NCI-H526 (cell line): ENCODE measurements around the gene CMTR1.

Source experiments
- DNase-seq, 2 experiments: peaks; one replicate each; lab custom pipeline; 2025; lab: John Stamatoyannopoulos, UW

CMTR1 gene

DNA sequence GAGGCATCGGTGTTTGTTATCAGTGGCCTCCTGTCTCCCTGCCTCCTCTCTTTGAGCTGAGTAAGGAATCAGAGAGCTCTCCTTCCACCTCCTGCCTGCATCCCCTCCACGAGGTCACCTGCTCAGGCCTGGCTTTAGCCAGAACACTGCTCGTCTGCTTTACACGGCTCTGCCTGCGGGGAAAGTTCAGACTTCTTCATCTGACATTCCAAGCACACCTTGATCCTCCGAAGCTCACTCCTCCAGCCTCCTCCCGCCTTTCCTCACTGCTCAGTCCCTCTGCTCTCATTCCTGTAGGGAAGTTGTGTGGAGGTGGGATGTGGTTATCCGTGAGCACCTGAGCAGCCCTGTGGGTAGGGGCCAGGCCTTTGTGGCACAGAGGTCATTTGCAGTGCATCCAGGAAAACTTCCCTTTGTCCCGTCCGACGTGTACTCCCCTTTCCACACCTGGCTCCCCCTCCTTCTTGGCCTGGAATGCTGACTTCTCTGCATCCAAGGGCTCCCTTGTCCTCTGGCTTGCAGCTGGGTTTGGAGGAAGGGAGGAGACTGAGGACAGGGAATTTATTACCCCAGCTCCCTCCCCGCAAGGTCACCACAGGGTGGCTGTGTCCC lies 79.5 kb downstream of the CMTR1 start:
- DNase-seq, result no peak

DNA sequence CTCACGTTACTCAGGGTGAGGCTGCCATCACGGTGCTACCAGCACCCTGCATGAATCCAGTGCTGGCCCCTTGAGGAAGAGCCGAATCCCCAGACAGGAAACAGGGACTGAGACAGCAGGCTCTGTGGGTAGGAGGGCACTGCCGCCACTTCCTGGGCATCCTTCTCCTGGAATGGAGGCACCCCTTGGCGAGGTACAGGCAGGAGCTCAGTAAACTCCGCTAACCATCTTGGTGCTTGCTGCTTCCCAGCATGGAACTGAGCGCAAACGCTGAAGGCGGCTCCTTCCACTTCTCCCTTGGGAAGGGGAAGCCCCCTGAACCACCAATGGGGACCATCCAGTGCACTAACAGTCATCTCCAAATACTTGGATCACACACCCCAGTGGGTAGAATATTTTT lies 80.1 kb downstream of the CMTR1 start:
- DNase-seq, result no peak

GRCh38 chr6:37513576-37513975 lies 80.6 kb downstream of the CMTR1 start:
- no peak for DNase-seq

DNA sequence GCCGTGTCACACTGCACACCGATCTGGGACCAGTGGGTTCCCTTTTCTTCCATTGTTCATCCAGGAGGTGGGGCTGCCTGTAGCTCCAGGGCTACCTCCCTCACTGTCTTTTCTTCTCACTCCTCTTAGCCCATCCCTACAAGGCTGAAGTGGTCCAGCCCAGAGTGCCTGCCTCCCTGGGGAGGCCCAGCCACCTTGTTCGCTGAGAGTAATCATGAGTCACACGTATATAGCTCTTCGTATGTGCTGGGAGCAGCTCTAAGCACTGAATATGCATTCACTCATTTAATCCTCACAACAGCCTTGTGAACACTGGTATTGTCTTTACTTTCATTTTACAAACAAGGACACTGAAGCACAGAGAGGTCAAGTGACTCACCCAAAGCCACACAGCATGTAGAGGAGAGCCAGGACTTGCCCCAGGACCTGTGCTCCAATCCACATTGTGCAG lies 81.3 kb downstream of the CMTR1 start:
- DNase-seq, result no peak

DNA sequence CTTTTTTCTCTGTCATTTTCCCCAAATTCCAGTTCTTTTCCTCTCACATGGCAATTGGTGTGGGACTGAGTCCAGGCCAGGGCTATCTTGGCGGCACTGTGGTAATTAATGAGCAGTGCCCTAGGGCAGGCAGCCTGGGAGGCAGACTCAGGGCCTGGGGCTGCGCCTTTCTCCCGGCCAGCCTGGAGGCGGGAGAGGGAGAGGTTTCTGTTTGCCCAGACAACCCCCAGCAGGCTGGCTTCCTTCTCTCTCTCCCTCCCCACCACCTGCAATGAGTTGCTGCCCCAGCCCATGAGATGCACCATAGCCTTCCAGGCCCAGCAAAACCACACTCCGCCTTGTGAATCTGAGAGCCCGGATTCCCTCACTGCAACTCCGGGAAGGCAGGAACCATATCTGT lies 81.8 kb downstream of the CMTR1 start:
- no peak for DNase-seq

- no peak for DNase-seq
These were observed 82.7 kb downstream of the CMTR1 start for GRCh38 chr6:37515712-37516075.

GRCh38 chr6:37516076-37516919 lies 83.3 kb downstream of the CMTR1 start:
- DNase-seq, result peak; percentile 30 to 67

GRCh38 chr6:37516920-37517405 lies 83.9 kb downstream of the CMTR1 start:
- DNase-seq, result peak; percentile 76 to 85

DNA sequence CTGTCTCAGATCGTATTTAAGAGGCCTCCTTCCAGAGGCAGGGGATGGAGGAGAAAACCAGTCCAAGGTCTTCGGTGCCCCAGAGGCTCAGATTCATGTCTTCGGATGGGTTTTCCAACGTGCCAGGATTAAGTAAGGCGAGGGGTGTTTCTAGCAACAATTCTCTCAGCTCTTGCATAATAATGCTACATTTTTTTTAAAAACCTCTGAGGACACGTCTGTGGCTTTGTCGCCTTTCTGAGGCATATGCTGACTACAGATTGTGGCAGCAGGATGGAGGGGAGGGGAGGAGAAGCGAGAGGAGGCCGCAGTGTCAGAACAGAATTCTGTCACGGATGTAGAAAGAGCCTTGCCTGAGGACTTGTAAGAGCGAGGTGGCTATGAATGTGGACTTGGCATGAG lies 84.4 kb downstream of the CMTR1 start:
- DNase-seq, result no peak

DNA sequence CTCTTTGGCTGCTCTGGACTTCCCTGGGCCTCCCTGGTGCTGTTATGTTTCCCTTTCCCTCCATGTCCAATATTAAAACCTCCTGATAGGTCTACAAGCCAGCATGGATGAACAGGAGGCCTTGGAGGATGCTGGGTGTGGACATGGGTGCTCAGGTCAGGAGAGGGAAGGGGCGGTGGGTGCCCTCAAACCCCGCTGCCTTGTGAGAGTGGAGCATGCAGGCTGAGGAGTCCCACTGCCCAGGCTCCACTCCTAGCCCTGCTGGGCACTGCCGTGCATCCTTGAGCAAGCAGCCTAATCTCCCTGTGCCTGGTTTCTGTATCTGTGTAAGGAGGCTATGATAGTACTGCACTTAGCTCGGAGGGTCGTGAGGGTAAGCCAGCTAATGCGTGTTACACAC lies 85.1 kb downstream of the CMTR1 start:
- DNase-seq, result no peak

- DNase-seq, result no peak
These were observed 86.4 kb downstream of the CMTR1 start for GRCh38 chr6:37519461-37519860.

DNA sequence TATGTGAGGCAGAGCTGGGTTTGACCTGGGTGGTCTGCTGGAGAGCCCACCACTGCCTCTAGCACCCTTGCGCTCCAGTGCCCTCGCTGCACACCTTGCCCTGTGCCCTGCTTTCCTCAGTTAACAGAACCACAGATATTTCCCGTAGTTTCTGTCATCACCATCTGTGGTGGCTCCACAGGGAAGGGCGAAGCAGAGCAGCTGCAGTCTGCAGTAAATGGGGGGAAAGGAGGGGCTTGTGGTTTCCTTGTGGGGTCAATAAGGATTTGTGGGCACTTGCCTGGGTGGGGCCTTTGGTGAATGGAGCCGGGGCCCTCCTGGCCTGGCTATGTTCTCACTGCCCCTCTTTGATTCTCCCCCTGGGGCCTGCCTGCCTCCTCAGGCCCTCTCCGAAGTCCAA lies 87.9 kb downstream of the CMTR1 start:
- no peak for DNase-seq

DNA sequence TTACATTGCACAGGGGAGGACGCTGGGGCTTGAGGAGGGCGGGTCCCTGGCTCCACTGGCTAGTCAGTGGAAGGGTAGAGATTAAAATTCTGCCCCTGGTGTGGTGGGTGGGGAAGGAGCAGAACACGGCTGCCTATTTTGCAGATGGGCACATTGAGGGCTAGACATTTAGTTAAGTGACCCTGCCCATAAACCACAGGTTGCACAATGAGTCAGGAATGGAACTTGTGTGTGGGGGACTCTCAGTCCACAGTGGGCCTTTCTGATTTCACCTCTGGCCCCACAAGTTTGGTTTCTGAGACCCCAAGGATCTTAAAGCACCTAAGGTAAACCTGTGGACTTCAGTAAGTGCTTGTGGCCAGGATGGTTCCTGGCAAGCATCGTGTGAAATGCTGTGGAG lies 88.7 kb downstream of the CMTR1 start:
- no peak for DNase-seq

DNA sequence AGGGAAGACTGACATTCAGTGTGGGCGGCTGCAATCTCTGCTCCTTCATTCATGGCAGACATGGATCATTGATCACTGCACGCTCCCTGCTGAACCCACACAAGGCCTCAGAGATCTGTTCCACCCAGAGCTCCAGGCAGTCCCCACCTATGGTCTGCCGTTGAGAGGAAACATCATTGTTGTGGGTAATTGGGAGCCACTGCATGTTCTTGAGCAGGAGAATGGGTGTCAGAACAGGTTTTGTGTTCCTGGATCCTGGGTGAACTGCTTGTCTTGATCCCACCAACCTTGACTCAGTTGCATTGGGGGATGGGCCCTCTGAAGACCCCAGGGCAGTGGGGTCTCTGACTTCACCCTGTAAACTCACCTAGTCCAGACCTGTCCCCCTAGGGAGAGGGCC lies 89.8 kb downstream of the CMTR1 start:
- no peak for DNase-seq

- no peak for DNase-seq
These were observed 90.4 kb downstream of the CMTR1 start for GRCh38 chr6:37523412-37523811.

DNA sequence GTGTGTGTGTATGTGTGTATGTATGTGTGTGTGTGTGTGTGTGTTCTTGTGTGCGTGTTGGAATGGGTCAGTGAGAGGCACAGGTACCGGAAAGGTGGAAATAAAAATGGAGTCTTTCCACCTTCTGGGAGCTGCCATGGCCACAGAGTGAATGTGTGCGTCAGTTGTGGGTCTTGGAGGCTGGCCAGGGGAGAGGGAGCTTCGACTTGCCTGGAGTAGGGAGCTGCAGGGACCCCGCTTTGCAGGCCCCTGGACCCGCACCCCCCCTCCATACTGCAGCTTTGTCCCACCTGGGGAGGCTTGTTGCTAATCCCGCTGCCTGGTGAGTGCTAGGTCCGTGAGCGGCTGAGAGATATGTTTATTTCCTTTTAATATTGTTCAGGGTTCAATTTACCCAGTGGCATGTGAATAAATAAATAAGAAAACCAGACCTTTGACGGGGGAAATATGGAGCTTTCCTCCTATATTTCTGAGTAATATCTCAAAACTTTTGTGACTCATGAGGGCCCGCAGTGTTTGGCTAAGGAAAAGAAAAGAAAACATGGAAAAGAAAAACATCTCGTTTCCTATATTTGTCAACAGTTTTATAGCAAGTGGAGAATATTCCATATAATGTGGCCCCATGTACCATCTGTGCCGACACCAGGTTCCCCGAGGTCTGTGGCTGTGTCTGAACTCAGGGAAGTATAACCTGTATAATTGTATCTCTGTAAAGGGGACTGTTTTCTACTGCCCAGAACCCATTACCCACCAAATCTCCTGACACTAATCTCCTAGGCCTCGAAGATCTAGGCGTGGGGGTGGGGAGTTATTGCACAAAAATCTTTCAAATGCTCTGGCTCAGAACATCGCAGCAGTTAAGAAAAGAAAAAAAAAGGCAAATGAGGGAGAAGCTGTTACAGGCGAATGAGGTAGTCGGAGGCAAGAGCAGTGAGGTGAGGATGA lies 91.3 kb downstream of the CMTR1 start:
- DNase-seq, result no peak

GRCh38 chr6:37524970-37525318 lies 91.9 kb downstream of the CMTR1 start:
- no peak for DNase-seq

DNA sequence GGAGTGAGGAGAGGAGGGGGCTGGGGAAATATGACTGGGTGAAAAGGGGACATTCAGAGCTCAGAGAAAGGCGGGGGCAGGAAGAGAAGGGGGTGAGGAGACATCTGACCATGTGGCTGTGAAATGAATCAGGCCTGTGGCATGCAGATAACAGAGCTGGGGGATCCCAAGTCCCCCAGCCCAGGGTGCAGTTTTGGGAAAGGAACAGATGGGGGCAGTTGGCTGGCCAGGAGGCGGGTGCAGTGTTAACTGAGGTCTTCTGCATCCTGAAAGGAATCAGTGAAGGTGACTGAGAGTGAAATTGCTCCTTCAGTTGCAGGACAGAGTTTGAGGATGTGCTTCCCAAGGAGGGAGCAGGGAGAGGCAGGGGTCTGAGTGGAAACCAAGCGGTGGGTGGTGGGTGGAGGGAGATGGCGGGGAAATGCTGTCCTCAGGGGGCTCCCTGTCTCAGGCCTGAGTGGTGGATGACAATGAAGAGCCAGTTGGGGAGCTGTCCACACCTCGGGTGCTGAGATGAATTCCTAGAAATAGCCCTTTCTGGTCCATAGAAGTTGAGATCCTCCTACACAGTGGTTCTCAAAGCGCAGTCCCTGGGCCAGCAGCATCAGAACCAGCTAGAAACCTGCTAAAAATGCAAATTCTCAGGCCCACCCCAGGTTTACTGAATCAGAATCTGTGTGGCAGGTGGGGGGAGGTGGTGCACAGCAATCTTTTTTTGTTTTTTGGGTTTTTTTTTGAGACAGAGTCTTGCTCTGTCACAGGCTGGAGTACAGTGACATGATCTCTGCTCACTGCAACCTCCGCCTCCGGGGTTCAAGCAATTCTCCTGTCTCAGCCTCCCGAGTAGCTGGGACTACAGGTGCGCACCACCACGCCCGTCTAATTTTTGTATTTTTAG lies 92.7 kb downstream of the CMTR1 start:
- DNase-seq, result no peak

- no peak for DNase-seq
These were observed 95.5 kb downstream of the CMTR1 start for GRCh38 chr6:37528541-37528940.

- DNase-seq, result no peak
These were observed 97.3 kb downstream of the CMTR1 start for GRCh38 chr6:37530297-37530696.

DNA sequence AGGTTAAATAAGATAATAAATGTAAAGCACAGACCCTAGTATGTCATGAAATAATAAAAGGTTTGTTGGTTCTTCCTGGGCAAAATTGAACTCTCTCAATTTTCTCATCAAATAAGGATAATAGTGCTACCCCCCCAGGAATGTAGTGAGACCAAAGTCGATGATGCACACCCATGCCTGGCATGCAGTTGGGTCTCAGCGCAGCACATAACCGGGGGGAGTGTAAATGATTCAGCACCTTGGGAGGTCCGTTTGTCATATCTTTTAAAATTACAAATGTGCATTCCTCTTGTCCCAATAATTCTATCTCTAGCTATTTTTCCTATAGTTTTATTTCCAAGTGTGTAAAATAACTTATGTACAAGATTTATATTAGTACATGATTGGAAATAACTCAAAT lies 98.0 kb downstream of the CMTR1 start:
- no peak for DNase-seq
